GM12873 (cell line): ENCODE measurements around the gene YTHDF1.
A peak's percentile ranks its signal among the peaks of the same experiment; 100 is the strongest.

Experiments used
- CTCF ChIP-seq: IDR thresholded peaks from 2 replicates; pipeline ENCODE4 v1.5.1; 2012; ENCODE audit warnings: low read depth, mild to moderate bottlenecking, moderate library complexity, low read length, control low read depth; ENCODE audit not compliant: insufficient read depth; ENCODE audit errors: missing control alignments

Gene YTHDF1

GRCh38 chr20:63179687-63180568 lies 36.0 kb downstream of the YTHDF1 start:
- no peak for TF ChIP-seq CTCF

GRCh38 chr20:63178889-63179686 lies 36.8 kb downstream of the YTHDF1 start:
- peak; percentile 56 for TF ChIP-seq CTCF

- no peak for TF ChIP-seq CTCF
Observed at GRCh38 chr20:63178446-63178820, 37.5 kb downstream of the YTHDF1 start.

GRCh38 chr20:63177785-63178445 lies 38.0 kb downstream of the YTHDF1 start:
- no peak for TF ChIP-seq CTCF

GRCh38 chr20:63177134-63177784 lies 38.7 kb downstream of the YTHDF1 start:
- no peak for TF ChIP-seq CTCF

DNA sequence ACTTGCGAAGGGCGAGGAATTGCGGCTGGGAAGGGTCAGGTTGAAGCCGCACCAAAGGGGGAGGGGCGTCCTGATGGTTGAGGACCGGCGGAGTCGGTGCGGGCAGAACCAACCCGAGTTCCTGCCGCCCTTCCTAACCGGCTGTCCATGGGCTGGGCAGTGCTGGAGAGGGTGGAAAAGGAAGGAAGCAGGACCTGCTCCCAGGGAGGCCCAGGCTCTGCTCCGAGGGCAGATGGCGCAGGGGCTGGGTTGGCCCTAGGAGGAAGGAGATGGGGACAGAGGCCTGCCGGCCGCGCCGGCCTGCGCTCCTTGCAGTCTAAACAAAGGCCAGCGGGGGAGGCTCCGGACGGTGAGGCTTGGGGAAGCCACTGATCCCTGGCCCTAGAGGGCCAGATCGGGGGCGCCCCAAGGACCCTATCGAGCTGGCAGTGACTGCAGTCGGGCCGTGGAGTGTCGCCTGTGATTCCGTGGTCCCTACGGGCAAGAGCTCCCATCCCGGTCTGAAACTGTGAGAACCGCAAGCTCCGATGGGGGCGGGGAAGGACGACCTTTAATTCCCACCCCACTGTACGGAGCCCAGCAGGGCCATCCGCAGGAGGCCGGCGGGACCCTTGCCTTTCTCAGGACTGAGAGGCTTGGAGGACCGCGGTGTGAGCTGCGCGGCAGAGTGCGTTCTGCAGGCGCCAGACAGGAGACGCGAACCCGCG lies 39.4 kb downstream of the YTHDF1 start:
- no peak for TF ChIP-seq CTCF
